H9 (cell line): ENCODE measurements around the gene KIF26B. TPM values are rescaled to one million over a fixed set of nuclear protein-coding genes. Genes with fewer than 3 reads are reported as not detected.

Experiments
- DNase-seq: peaks from one replicate; pipeline ENCODE4 v3.0.0-alpha.2; 2017
- H2AFZ ChIP-seq: one replicate; pipeline ENCODE4 v1.6.1; 2013; ENCODE audit warnings: mild to moderate bottlenecking, low read length, control low read depth, moderate library complexity
- H2AK5ac ChIP-seq: 2 replicates; pipeline ENCODE4 v1.6.1; 2013; ENCODE audit warnings: low read length, control low read depth, mixed read lengths; ENCODE audit not compliant: insufficient read length
- H2BK120ac ChIP-seq: one replicate; pipeline ENCODE4 v1.6.1; 2013; ENCODE audit warnings: low read depth, mild to moderate bottlenecking, low read length, control low read depth, inconsistent platforms; ENCODE audit not compliant: poor library complexity, severe bottlenecking
- H2BK12ac ChIP-seq: 2 replicates; pipeline ENCODE4 v1.6.1; 2013; ENCODE audit warnings: low read length, control low read depth, mixed read lengths, low read depth; ENCODE audit not compliant: insufficient read length
- H2BK15ac ChIP-seq: 2 replicates; pipeline ENCODE4 v1.6.1; 2013; ENCODE audit warnings: low read depth, low read length, control low read depth
- H2BK20ac ChIP-seq: one replicate; pipeline ENCODE4 v1.6.1; 2013; ENCODE audit warnings: low read depth, mild to moderate bottlenecking, low read length, control low read depth, inconsistent platforms; ENCODE audit not compliant: poor library complexity, severe bottlenecking
- H2BK5ac ChIP-seq: 2 replicates; pipeline ENCODE4 v1.6.1; 2013; ENCODE audit warnings: low read length, control low read depth, mixed read lengths; ENCODE audit not compliant: insufficient read length
- H3K14ac ChIP-seq: 2 replicates; pipeline ENCODE4 v1.6.1; 2013; ENCODE audit warnings: low read length, control low read depth; ENCODE audit not compliant: insufficient read depth
- H3K18ac ChIP-seq: 2 replicates; pipeline ENCODE4 v1.6.1; 2013; ENCODE audit warnings: low read depth, mild to moderate bottlenecking, mixed read lengths, low read length, control low read depth; ENCODE audit not compliant: insufficient read length
- H3K23ac ChIP-seq: 2 replicates; pipeline ENCODE4 v1.6.1; 2013; ENCODE audit warnings: low read length, control low read depth, mixed read lengths, low read depth; ENCODE audit not compliant: insufficient read length
- H3K23me2 ChIP-seq: 2 replicates; pipeline ENCODE4 v1.6.1; 2013; ENCODE audit warnings: low read depth, mild to moderate bottlenecking, mixed read lengths, low read length, control low read depth; ENCODE audit not compliant: insufficient read length, poor library complexity, severe bottlenecking
- H3K27ac ChIP-seq: 2 replicates; pipeline ENCODE4 v1.5.1; 2013; ENCODE audit warnings: low read length, control low read depth, mixed read lengths, low read depth; ENCODE audit not compliant: insufficient read length
- H3K27me3 ChIP-seq: 2 replicates; pipeline ENCODE4 v1.6.1; 2013; ENCODE audit warnings: low read length, control low read depth, inconsistent platforms; ENCODE audit not compliant: insufficient read depth
- H3K4ac ChIP-seq: 2 replicates; pipeline ENCODE4 v1.6.1; 2013; ENCODE audit warnings: low read depth, mild to moderate bottlenecking, control low read depth, inconsistent platforms, low read length, moderate library complexity
- H3K4me1 ChIP-seq: 2 replicates; pipeline ENCODE4 v1.6.1; 2013; ENCODE audit warnings: low read length, control low read depth, inconsistent platforms; ENCODE audit not compliant: insufficient read depth
- H3K4me2 ChIP-seq: 2 replicates; pipeline ENCODE4 v1.6.1; 2013; ENCODE audit warnings: low read length, control low read depth, mixed read lengths; ENCODE audit not compliant: insufficient read length, insufficient read depth
- H3K56ac ChIP-seq: 2 replicates; pipeline ENCODE4 v1.6.1; 2013; ENCODE audit warnings: low read depth, mild to moderate bottlenecking, mixed read lengths, low read length, control low read depth; ENCODE audit not compliant: insufficient read length
- H3K79me1 ChIP-seq: 2 replicates; pipeline ENCODE4 v1.6.1; 2013; ENCODE audit warnings: low read depth, mild to moderate bottlenecking, moderate library complexity, low read length, control low read depth, inconsistent platforms; ENCODE audit not compliant: insufficient read depth, poor library complexity, severe bottlenecking
- H3K79me2 ChIP-seq: 2 replicates; pipeline ENCODE4 v1.6.1; 2013; ENCODE audit warnings: low read length, control low read depth, inconsistent platforms; ENCODE audit not compliant: insufficient read depth
- H3K9ac ChIP-seq: 2 replicates; pipeline ENCODE4 v1.6.1; 2013; ENCODE audit warnings: low read length, control low read depth, mixed read lengths; ENCODE audit not compliant: insufficient read length; ENCODE audit errors: extremely low read depth
- H3K9me3 ChIP-seq: one replicate; pipeline ENCODE4 v1.6.1; 2013; ENCODE audit warnings: low read depth, low read length, inconsistent platforms; ENCODE audit not compliant: control insufficient read depth
- H3T11ph ChIP-seq: one replicate; pipeline ENCODE4 v1.6.1; 2013; ENCODE audit warnings: mild to moderate bottlenecking, low read length, control low read depth, inconsistent platforms
- H4K20me1 ChIP-seq: one replicate; pipeline ENCODE4 v1.6.1; 2013; ENCODE audit not compliant: control insufficient read depth, insufficient read length, insufficient read depth
- H4K5ac ChIP-seq: 2 replicates; pipeline ENCODE4 v1.6.1; 2013; ENCODE audit warnings: low read depth, mild to moderate bottlenecking, mixed read lengths, low read length, control low read depth; ENCODE audit not compliant: insufficient read length
- H4K8ac ChIP-seq: replicated peaks from 2 replicates; pipeline ENCODE4 v1.6.1; 2013; ENCODE audit warnings: low read length, control low read depth, mixed read lengths, low read depth; ENCODE audit not compliant: insufficient read length
- H4K91ac ChIP-seq: 2 replicates; pipeline ENCODE4 v1.6.1; 2013; ENCODE audit warnings: low read depth, mild to moderate bottlenecking, moderate library complexity, mixed read lengths, low read length, control low read depth; ENCODE audit not compliant: insufficient read length
- H3K27ac Mint-ChIP-seq, 3 experiments: 2 replicates in 2 of 3; 3 replicates in 1 of 3; pipeline ENCODE4 v1.8.0; 2020 to 2021; ENCODE audit warnings: mixed read lengths in 3 of 3, mild to moderate bottlenecking in 1 of 3, moderate library complexity in 1 of 3
- H3K27me3 Mint-ChIP-seq: 2 replicates; pipeline ENCODE4 v1.8.0; 2021; ENCODE audit warnings: low read depth, mild to moderate bottlenecking, moderate library complexity, mixed read lengths
- H3K36me3 Mint-ChIP-seq, 3 experiments: 2 replicates in 2 of 3; 3 replicates in 1 of 3; pipeline ENCODE4 v1.8.0; 2020 to 2021; ENCODE audit warnings: low read depth in 3 of 3, mixed read lengths in 3 of 3; ENCODE audit not compliant: insufficient read depth in 1 of 3
- H3K4me1 Mint-ChIP-seq, 2 experiments: 2 replicates each; pipeline ENCODE4 v1.8.0; 2020; ENCODE audit warnings: mixed read lengths in 2 of 2
- H3K4me3 Mint-ChIP-seq, 2 experiments: 2 replicates in 1 of 2; 3 replicates in 1 of 2; pipeline ENCODE4 v1.8.0; 2020 to 2021; ENCODE audit warnings: mild to moderate bottlenecking in 2 of 2, mixed read lengths in 2 of 2, moderate library complexity in 1 of 2
- H3K9me3 Mint-ChIP-seq, 2 experiments: 2 replicates in 1 of 2; 3 replicates in 1 of 2; pipeline ENCODE4 v1.8.0; 2020; ENCODE audit warnings: mild to moderate bottlenecking in 2 of 2, mixed read lengths in 2 of 2, moderate library complexity in 1 of 2
- WGBS: extraction: QIAGEN DNeasy Blood & Tissue Kit; methylation state at CpG from one replicate; pipeline ENCODE4 v1.1.7; 2013; ENCODE audit warnings: missing lambda C conversion rate, low lambda C conversion rate, mixed read lengths; ENCODE audit not compliant: insufficient read length; ENCODE audit errors: extremely low coverage; 5-methylcytosine and 5-hydroxymethylcytosine counted together
- total RNA-seq: library from RNA; stranded (reverse); gene quantifications from 2 replicates; pipeline ENCODE4 v1.2.1, GENCODE V29; 2021
- TF ChIP-seq, protein P1 (sequence below): fragments of 200-600 bp; sonication (generic); conservative IDR thresholded peaks from 3 replicates; pipeline ENCODE4 v1.8.0; 2021; ENCODE audit warnings: antibody characterized with exemption, mild to moderate bottlenecking

Gene KIF26B
- total RNA-seq, 1 experiment from 2014 or later: 0.13 TPM

DNA sequence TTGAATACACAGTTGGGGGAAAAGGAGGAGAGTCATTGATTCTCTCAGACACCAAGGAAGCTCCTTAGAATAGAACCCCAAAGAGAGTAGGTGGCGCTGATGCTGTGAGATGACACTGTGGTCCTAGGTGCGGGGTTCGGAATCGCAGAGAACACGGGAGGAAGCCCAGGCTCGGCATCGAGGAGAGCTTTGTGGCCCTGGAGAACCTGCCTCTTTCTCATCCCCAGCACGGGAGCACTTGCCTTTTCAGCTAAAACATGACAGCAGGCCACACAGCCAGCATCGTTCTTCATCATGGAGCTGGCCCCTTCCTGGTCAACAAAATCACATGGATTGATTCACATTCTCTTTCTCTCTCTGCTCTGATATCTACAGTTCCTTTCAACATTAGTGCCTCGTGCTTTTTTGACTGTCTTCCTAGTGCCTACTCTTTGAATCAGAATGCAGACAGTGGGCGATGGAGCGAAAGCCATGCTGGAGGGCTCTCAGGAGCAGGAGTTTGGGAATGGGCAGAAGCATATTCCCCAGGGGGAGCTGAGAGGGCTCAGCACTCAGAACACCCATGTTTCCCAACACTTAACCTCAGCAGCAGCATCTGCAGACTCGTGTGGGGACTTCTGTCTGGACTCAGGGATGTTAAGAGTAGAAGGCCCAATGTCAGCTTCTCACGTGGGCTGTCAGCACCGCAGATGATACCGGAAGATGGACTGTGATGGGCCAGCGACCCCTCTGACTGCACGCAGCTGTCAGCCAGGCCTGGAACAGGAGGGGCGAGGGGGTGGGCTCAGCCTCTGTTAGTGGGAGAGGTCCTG is 539.4 kb downstream of the KIF26B start:
- no peaks in the 10 kb centered on the region for H3K79me1 ChIP-seq
- Mint-ChIP-seq H3K4me1 (no peaks in the 10 kb centered on the region), H3K27ac (no peak overlapping the region), H3K9me3 (no peaks in the 10 kb centered on the region; a peak in 1 of 5 replicates), H3K36me3 (no peaks in the 10 kb centered on the region), H3K4me3 (no peak overlapping the region), H3K27me3 (peaks cover 11% of the 10 kb centered on the region)
- no peaks in the 10 kb centered on the region for H4K20me1 ChIP-seq
- no peaks in the 10 kb centered on the region for H3K4me1 ChIP-seq
- no peak overlapping the region for H2BK120ac ChIP-seq
- no CpG with 5 or more reads among the region's 19 CpGs for WGBS
- no peaks in the 10 kb centered on the region for H3K9me3 ChIP-seq
- no peak overlapping the region for H2BK15ac ChIP-seq
- no peak overlapping the region for H3K27ac ChIP-seq
- no peak overlapping the region for H2AK5ac ChIP-seq
- H4K91ac ChIP-seq: no peak overlapping the region
- H3K4me2 ChIP-seq: no peak overlapping the region
- no peak overlapping the region for H2AFZ ChIP-seq
- H3K23me2 ChIP-seq: no peaks in the 10 kb centered on the region
- H3K14ac ChIP-seq: no peak overlapping the region
- no peak overlapping the region for H3K9ac ChIP-seq
- H3T11ph ChIP-seq: no peak overlapping the region
- H3K23ac ChIP-seq: no peak overlapping the region
- no peak for DNase-seq
- H2BK12ac ChIP-seq: no peak overlapping the region
- no peak overlapping the region for H2BK5ac ChIP-seq
- no peak overlapping the region for H4K8ac ChIP-seq
- no peak overlapping the region for H3K56ac ChIP-seq
- H3K4ac ChIP-seq: no peak overlapping the region
- H4K5ac ChIP-seq: no peak overlapping the region
- H3K27me3 ChIP-seq: no peaks in the 10 kb centered on the region
- TF ChIP-seq, protein P1, sequence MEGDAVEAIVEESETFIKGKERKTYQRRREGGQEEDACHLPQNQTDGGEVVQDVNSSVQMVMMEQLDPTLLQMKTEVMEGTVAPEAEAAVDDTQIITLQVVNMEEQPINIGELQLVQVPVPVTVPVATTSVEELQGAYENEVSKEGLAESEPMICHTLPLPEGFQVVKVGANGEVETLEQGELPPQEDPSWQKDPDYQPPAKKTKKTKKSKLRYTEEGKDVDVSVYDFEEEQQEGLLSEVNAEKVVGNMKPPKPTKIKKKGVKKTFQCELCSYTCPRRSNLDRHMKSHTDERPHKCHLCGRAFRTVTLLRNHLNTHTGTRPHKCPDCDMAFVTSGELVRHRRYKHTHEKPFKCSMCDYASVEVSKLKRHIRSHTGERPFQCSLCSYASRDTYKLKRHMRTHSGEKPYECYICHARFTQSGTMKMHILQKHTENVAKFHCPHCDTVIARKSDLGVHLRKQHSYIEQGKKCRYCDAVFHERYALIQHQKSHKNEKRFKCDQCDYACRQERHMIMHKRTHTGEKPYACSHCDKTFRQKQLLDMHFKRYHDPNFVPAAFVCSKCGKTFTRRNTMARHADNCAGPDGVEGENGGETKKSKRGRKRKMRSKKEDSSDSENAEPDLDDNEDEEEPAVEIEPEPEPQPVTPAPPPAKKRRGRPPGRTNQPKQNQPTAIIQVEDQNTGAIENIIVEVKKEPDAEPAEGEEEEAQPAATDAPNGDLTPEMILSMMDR: no peak
- H3K18ac ChIP-seq: no peak overlapping the region
- no peak overlapping the region for H2BK20ac ChIP-seq
- H3K79me2 ChIP-seq: no peaks in the 10 kb centered on the region
